ENCODE results near the gene ADA. TPM values are rescaled to one million over a fixed set of nuclear protein-coding genes. Genes with fewer than 3 reads are reported as not detected.

The ADA gene
- total and polyA plus RNA-seq, 8 donors, result 2.9 to 6.0 (median 4.0) TPM

- no peak overlapping the region for H3K27ac ChIP-seq
- TF ChIP-seq CTCF (IDR thresholded peaks at IDR 0.05), result no peak
- peaks cover 0 to 12% (median 11%) of the 10 kb centered on the region in 3 donors for H3K4me1 ChIP-seq
- H3K36me3 ChIP-seq, result no peaks in the 10 kb centered on the region
- H3K9me3 ChIP-seq, result no peaks in the 10 kb centered on the region
- no peaks in the 10 kb centered on the region for H3K27me3 ChIP-seq
- no peak for DNase-seq
- ATAC-seq, result no peak
- H3K4me3 ChIP-seq, result no peak overlapping the region
- WGBS, 2 donors, result 88 to 93% methylated on average over 8 of the region's 8 CpGs
- intact Hi-C loops (cut with DNase I), result no loop called here
- no peak for FAIRE-seq
Observed at GRCh38 chr20:44603327-44603726, 48.2 kb downstream of the ADA start.

- H3K27ac ChIP-seq, result peak overlapping the region in 3 of 4 donors; percentile 43 to 60 (median 45)
- peak; percentile 9 for FAIRE-seq
- intact Hi-C loops (cut with DNase I), result no loop called here
- peaks cover 0 to 14% (median 11%) of the 10 kb centered on the region in 3 donors for H3K4me1 ChIP-seq
- no peaks in the 10 kb centered on the region for H3K36me3 ChIP-seq
- H3K4me3 ChIP-seq, result no peak overlapping the region
- WGBS, 2 donors, result 0 to 5% methylated on average over 1 of the region's 1 CpG
- TF ChIP-seq CTCF (IDR thresholded peaks at IDR 0.05), result no peak
- no peaks in the 10 kb centered on the region for H3K9me3 ChIP-seq
- peak in 3 of 4 donors; percentile 65 to 74 (median 69) for ATAC-seq
- no peak for DNase-seq
- no peaks in the 10 kb centered on the region for H3K27me3 ChIP-seq
Observed at GRCh38 chr20:44601801-44602204, 49.7 kb downstream of the ADA start.

GRCh38 chr20:44601236-44601671 is 50.2 kb downstream of the ADA start:
- 73 to 75% methylated on average over 7 of the region's 7 CpGs for WGBS, 2 donors
- Histone ChIP-seq H3K4me3 (no peak overlapping the region), H3K36me3 (no peaks in the 10 kb centered on the region), H3K27ac (peak overlapping the region in 3 of 4 donors; percentile 43 to 60 (median 45)), H3K9me3 (no peaks in the 10 kb centered on the region), H3K27me3 (no peaks in the 10 kb centered on the region), H3K4me1 (peaks cover 0 to 14% (median 11%) of the 10 kb centered on the region in 3 donors)
- ATAC-seq (peak in 3 of 4 donors; percentile 12 to 37 (median 13)), FAIRE-seq (no peak), DNase-seq (no peak)
- no peak for TF ChIP-seq CTCF (IDR thresholded peaks at IDR 0.05)
- intact Hi-C loops (cut with DNase I), result no loop called here

GRCh38 chr20:44600758-44601201 is 50.7 kb downstream of the ADA start:
- Histone ChIP-seq H3K27me3 (no peaks in the 10 kb centered on the region), H3K9me3 (no peaks in the 10 kb centered on the region), H3K4me3 (no peak overlapping the region), H3K4me1 (peaks cover 0 to 14% (median 11%) of the 10 kb centered on the region in 3 donors), H3K36me3 (no peaks in the 10 kb centered on the region), H3K27ac (peak overlapping the region in 3 of 4 donors; percentile 43 to 60 (median 45))
- DNase-seq (no peak), FAIRE-seq (no peak), ATAC-seq (peak in 2 of 4 donors; percentile 22 to 28)
- no peak for TF ChIP-seq CTCF (IDR thresholded peaks at IDR 0.05)
- intact Hi-C loops (cut with DNase I), result no loop called here
- 59 to 60% methylated on average over 11 of the region's 11 CpGs for WGBS, 2 donors

- Histone ChIP-seq H3K27ac (peak overlapping the region in 1 of 4 donors; percentile 1), H3K27me3 (no peaks in the 10 kb centered on the region), H3K36me3 (no peaks in the 10 kb centered on the region), H3K9me3 (no peaks in the 10 kb centered on the region), H3K4me3 (no peak overlapping the region), H3K4me1 (peaks cover 0 to 14% (median 11%) of the 10 kb centered on the region in 3 donors)
- no peak for TF ChIP-seq CTCF (IDR thresholded peaks at IDR 0.05)
- intact Hi-C loops (cut with DNase I), result no loop called here
- DNase-seq, result no peak
- FAIRE-seq, result no peak
- WGBS, 2 donors, result 85 to 91% methylated on average over 4 of the region's 4 CpGs
- ATAC-seq, result no peak
Observed at GRCh38 chr20:44600301-44600700, 51.2 kb downstream of the ADA start.
